ENCODE measurements around the gene PXMP4.

PXMP4 gene

DNA sequence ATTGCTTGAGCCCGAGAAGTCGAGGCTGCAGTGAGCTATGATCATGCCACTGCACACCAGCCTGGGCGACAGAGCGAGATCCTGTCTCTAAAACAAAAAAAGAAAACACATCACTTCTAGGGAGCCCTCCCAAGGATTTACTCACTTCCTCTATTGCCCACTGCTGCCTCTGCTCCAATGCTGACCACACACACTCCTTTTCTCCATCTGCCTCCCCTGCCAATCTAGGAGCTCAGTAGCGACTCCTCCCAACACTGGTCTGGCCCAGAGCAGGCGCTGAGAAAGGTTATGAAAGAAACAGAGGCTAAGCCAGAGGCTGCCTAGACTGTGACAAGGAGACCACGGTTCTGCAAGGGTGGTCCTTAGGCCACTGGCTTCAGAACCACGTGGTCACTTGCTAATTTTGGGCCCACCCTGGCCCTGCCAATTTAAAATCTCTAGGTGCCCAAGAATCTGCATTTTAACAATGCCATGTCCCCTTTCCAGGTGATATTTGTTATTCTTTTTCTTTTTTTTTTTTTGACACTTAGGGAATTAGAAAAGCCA, 32.7 kb downstream of the PXMP4 start:
- TF ChIP-seq YY1 (IDR thresholded peaks at IDR 0.05; ENCODE audit: low read depth) (no peak), TEAD4 (IDR thresholded peaks at IDR 0.05) (no peak), TCF12 (IDR thresholded peaks at IDR 0.05; ENCODE audit: low read depth) (no peak), TAF1 (IDR thresholded peaks at IDR 0.05; ENCODE audit: low read depth) (no peak), CEBPB (IDR thresholded peaks at IDR 0.05) (no peak), CREB1 (IDR thresholded peaks at IDR 0.05; ENCODE audit: low read depth) (no peak), EP300 (IDR thresholded peaks at IDR 0.05; ENCODE audit: borderline replicate concordance) (no peak), NFIC (IDR thresholded peaks at IDR 0.05) (no peak), EGR1 (IDR thresholded peaks at IDR 0.05) (no peak), RAD21 (IDR thresholded peaks at IDR 0.05; ENCODE audit: low read depth) (no peak), ZBTB7A (IDR thresholded peaks at IDR 0.05; ENCODE audit: low read depth) (no peak), FOXM1 (IDR thresholded peaks at IDR 0.05; ENCODE audit: borderline replicate concordance, low read depth) (no peak)
- TF ChIP-seq, protein P1, sequence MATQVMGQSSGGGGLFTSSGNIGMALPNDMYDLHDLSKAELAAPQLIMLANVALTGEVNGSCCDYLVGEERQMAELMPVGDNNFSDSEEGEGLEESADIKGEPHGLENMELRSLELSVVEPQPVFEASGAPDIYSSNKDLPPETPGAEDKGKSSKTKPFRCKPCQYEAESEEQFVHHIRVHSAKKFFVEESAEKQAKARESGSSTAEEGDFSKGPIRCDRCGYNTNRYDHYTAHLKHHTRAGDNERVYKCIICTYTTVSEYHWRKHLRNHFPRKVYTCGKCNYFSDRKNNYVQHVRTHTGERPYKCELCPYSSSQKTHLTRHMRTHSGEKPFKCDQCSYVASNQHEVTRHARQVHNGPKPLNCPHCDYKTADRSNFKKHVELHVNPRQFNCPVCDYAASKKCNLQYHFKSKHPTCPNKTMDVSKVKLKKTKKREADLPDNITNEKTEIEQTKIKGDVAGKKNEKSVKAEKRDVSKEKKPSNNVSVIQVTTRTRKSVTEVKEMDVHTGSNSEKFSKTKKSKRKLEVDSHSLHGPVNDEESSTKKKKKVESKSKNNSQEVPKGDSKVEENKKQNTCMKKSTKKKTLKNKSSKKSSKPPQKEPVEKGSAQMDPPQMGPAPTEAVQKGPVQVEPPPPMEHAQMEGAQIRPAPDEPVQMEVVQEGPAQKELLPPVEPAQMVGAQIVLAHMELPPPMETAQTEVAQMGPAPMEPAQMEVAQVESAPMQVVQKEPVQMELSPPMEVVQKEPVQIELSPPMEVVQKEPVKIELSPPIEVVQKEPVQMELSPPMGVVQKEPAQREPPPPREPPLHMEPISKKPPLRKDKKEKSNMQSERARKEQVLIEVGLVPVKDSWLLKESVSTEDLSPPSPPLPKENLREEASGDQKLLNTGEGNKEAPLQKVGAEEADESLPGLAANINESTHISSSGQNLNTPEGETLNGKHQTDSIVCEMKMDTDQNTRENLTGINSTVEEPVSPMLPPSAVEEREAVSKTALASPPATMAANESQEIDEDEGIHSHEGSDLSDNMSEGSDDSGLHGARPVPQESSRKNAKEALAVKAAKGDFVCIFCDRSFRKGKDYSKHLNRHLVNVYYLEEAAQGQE (IDR thresholded peaks at IDR 0.05; ENCODE audit: low read depth), result no peak
- TF ChIP-seq, protein P2, sequence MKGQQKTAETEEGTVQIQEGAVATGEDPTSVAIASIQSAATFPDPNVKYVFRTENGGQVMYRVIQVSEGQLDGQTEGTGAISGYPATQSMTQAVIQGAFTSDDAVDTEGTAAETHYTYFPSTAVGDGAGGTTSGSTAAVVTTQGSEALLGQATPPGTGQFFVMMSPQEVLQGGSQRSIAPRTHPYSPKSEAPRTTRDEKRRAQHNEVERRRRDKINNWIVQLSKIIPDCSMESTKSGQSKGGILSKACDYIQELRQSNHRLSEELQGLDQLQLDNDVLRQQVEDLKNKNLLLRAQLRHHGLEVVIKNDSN (IDR thresholded peaks at IDR 0.05), result no peak
- TF ChIP-seq, protein P3, sequence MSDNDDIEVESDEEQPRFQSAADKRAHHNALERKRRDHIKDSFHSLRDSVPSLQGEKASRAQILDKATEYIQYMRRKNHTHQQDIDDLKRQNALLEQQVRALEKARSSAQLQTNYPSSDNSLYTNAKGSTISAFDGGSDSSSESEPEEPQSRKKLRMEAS (IDR thresholded peaks at IDR 0.05), result no peak

DNA sequence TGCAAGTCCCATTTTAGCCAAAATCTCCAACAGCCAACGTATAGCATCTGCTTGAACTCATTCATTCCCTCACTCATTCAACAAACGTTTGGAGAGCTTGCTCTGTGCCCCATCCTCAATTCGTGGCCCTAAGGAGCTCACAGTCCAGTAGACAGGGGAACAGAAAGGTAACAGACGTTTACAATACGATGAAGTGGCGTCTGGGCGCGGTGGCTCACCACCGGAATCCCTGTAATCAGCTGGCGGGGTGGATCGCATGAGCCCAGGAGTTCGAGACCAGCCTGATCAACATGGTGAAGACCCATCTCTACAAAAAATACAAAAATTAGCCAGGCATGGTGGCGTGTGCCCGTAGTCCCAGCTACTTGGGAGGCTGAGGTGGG, 33.1 kb downstream of the PXMP4 start:
- TF ChIP-seq TEAD4 (IDR thresholded peaks at IDR 0.05) (no peak), TAF1 (IDR thresholded peaks at IDR 0.05; ENCODE audit: low read depth) (no peak), CREB1 (IDR thresholded peaks at IDR 0.05; ENCODE audit: low read depth) (no peak), EGR1 (IDR thresholded peaks at IDR 0.05) (no peak), ZBTB7A (IDR thresholded peaks at IDR 0.05; ENCODE audit: low read depth) (no peak), YY1 (IDR thresholded peaks at IDR 0.05; ENCODE audit: low read depth) (no peak)
- TF ChIP-seq, protein P3 (IDR thresholded peaks at IDR 0.05), result no peak
- TF ChIP-seq, protein P2 (IDR thresholded peaks at IDR 0.05), result no peak

DNA sequence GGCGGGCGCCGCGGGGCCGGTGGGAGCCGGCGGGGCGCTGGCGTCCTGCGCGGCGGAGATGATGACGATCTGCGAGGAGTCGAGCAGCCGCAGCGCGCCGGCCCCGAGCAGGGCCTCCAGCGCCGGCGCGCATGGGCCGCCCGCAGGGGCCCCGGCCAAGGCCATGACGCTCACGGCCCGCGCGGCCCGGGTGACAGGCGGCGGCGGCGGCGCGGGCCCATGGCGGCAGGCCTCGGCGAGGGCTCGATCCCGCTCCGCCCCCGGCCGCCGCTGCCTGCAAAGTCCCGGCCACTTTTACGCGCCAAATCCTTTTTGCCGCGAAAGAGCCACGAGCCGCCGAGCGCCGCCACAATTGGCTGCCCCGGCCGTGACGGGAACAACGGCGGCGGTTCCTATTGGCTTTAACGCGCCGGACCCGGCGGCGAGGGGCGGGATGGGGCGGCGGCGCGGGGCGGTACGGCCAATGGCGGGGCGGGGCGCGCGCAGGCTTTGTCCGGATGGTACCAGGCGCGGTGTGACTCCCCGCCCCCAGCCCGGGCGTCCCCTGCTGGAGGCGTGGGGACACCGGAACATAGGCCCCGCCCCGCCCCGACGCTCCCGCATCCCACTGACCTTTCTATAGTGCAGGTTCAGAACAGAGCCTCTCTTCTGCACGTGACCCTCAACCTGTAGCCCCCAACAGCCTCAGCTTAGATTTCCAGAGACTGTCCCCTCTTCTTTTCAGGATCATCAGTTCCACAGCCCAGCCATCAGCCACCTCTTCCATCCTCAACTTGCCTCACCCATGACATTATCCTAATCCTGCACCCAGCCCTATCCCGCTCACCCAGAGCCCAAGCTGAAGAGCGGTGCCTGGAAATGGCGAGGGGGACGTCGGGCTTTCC, 33.8 kb downstream of the PXMP4 start, which contains the start of gene E2F1:
Gene E2F1, minus strand, starts transcription at position 286 of the 884 bp plus-strand sequence. Its CDS starts 121 bp downstream, at position 165.
- peak; percentile 27; the same call in 1 of the 2 replicates for TF ChIP-seq TCF12 (IDR thresholded peaks at IDR 0.05; ENCODE audit: low read depth)
- TF ChIP-seq, protein P2 (IDR thresholded peaks at IDR 0.05), result peak; percentile 76
- TF ChIP-seq CREB1 (IDR thresholded peaks at IDR 0.05; ENCODE audit: low read depth), result peak; percentile 53; the same call in 1 of the 2 replicates
- TF ChIP-seq TAF1 (IDR thresholded peaks at IDR 0.05; ENCODE audit: low read depth), result no peak; the same call in 1 of the 2 replicates
- TF ChIP-seq CEBPB (IDR thresholded peaks at IDR 0.05), result no peak
- TF ChIP-seq, protein P1 (IDR thresholded peaks at IDR 0.05; ENCODE audit: low read depth), result no peak
- TF ChIP-seq, protein P3 (IDR thresholded peaks at IDR 0.05), result peak; percentile 94
- no peak for TF ChIP-seq EP300 (IDR thresholded peaks at IDR 0.05; ENCODE audit: borderline replicate concordance)
- 0 out of 2 replicates have a peak, but pooled peaks have one; percentile 23 for TF ChIP-seq YY1 (IDR thresholded peaks at IDR 0.05; ENCODE audit: low read depth)
- TF ChIP-seq ZBTB7A (IDR thresholded peaks at IDR 0.05; ENCODE audit: low read depth), result no peak
- no peak for TF ChIP-seq TEAD4 (IDR thresholded peaks at IDR 0.05)
- TF ChIP-seq FOXM1 (IDR thresholded peaks at IDR 0.05; ENCODE audit: borderline replicate concordance, low read depth), result no peak
- no peak for TF ChIP-seq NFIC (IDR thresholded peaks at IDR 0.05)
- 0 out of 2 replicates have a peak, but pooled peaks have one; percentile 28 for TF ChIP-seq EGR1 (IDR thresholded peaks at IDR 0.05)
- no peak for TF ChIP-seq RAD21 (IDR thresholded peaks at IDR 0.05; ENCODE audit: low read depth)

DNA sequence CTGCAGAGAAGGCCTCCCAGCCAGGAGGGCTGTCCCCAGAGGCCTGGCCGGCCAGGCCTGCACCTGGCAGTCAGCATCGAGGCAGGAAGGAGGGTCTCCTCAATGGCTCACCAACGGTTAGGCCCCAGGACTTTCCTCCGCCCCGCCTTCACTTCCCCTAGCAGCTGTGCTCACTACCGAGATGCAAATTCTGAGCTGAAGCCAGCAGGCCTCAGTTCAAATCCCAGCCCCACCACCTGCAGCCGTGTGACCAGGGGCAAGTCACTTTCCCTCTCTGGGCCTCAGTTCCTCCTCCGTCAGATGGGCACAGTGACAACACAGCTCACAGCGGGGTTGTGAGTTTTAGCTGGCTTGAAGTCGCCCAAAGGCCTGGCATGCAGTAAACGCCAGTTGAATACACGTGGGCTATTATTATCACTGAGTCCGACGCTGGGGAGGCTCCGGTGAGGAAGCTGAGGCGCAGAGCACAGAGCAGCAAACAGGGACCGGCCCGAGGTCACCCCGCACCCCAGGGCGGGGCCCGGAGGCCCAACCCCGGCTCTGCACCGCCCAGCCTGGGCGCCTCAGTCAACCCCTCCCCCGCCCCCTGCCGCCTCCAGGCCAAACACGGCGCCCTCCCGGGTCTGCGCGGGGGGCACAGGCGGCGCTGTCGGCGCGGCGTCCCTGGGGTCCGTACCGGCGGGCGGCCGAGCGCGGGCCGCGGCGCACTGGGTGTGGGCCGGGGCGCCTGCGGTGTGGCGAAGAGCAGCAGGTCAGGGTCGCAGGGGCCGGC, 34.6 kb downstream of the PXMP4 start:
- TF ChIP-seq RAD21 (IDR thresholded peaks at IDR 0.05; ENCODE audit: low read depth) (no peak), ZBTB7A (IDR thresholded peaks at IDR 0.05; ENCODE audit: low read depth) (peak; percentile 35), CEBPB (IDR thresholded peaks at IDR 0.05) (no peak), NFIC (IDR thresholded peaks at IDR 0.05) (no peak), TCF12 (IDR thresholded peaks at IDR 0.05; ENCODE audit: low read depth) (no peak), YY1 (IDR thresholded peaks at IDR 0.05; ENCODE audit: low read depth) (no peak), EP300 (IDR thresholded peaks at IDR 0.05; ENCODE audit: borderline replicate concordance) (no peak), TAF1 (IDR thresholded peaks at IDR 0.05; ENCODE audit: low read depth) (no peak), FOXM1 (IDR thresholded peaks at IDR 0.05; ENCODE audit: borderline replicate concordance, low read depth) (no peak), EGR1 (IDR thresholded peaks at IDR 0.05) (no peak)
- TF ChIP-seq, protein P2 (IDR thresholded peaks at IDR 0.05), result no peak
- TF ChIP-seq, protein P3 (IDR thresholded peaks at IDR 0.05), result peak; percentile 64
- TF ChIP-seq, protein P1 (IDR thresholded peaks at IDR 0.05; ENCODE audit: low read depth), result no peak
